ENCODE measurements around the gene USH2A.

- TF ChIP-seq POLR2A (IDR thresholded peaks at IDR 0.05; ENCODE audit: low read length) (no peak), GATA1 (IDR thresholded peaks at IDR 0.05; ENCODE audit: low read depth, low read length) (no peak)
Measured at GRCh38 chr1:216205176-216205575, 218.1 kb downstream of the USH2A start.
